Neural cell (in vitro differentiated cells): ENCODE measurements around the gene CRKL. TPM values are rescaled to one million over a fixed set of nuclear protein-coding genes. Genes with fewer than 3 reads are reported as not detected.

Experiments used
- H2AFZ ChIP-seq: fragments of 200-600, 300-800 bp; sonication (generic), shearing (Covaris generic); 2 replicates; pipeline ENCODE4 v1.6.0; 2014; ENCODE audit warnings: low read depth, mild to moderate bottlenecking, antibody characterized with exemption, low read length, moderate library complexity
- H3F3A ChIP-seq: fragments of 200-600 bp; shearing (Covaris generic); 2 replicates; pipeline ENCODE4 v1.6.1; 2016; ENCODE audit warnings: mild to moderate bottlenecking, moderate library complexity, mixed read lengths, antibody characterized with exemption, low read length; ENCODE audit not compliant: insufficient read depth, poor library complexity, severe bottlenecking
- H3K27ac ChIP-seq: fragments of 200-600, 300-800 bp; sonication (generic), shearing (Covaris generic); 2 replicates; pipeline ENCODE4 v1.5.1; 2014; ENCODE audit warnings: mild to moderate bottlenecking, low read length, moderate library complexity
- H3K27me3 ChIP-seq: fragments of 300-800, 200-600 bp; sonication (generic), shearing (Covaris generic); 2 replicates; pipeline ENCODE4 v1.6.0; 2014; ENCODE audit warnings: mild to moderate bottlenecking, low read depth, low read length, moderate library complexity; ENCODE audit not compliant: insufficient read depth
- H3K36me3 ChIP-seq: fragments of 300-800, 200-600 bp; sonication (generic), shearing (Covaris generic); 2 replicates; pipeline ENCODE4 v1.5.1; 2014; ENCODE audit warnings: mild to moderate bottlenecking, antibody characterized with exemption, low read length, moderate library complexity; ENCODE audit not compliant: insufficient read depth
- H3K4me2 ChIP-seq: fragments of 300-800, 200-600 bp; sonication (generic), shearing (Covaris generic); 2 replicates; pipeline ENCODE4 v1.6.0; 2014; ENCODE audit warnings: mild to moderate bottlenecking, low read length
- H3K4me3 ChIP-seq: fragments of 300-800, 200-600 bp; sonication (generic), shearing (Covaris generic); 2 replicates; pipeline ENCODE4 v1.5.1; 2014; ENCODE audit warnings: mild to moderate bottlenecking, low read length, moderate library complexity
- H3K79me2 ChIP-seq: fragments of 200-600 bp; shearing (Covaris generic); replicated peaks from 2 replicates; pipeline ENCODE4 v1.6.0; 2014; ENCODE audit warnings: mild to moderate bottlenecking, low read length, moderate library complexity; ENCODE audit not compliant: insufficient read depth
- H3K9ac ChIP-seq: fragments of 300-800, 200-600 bp; sonication (generic), shearing (Covaris generic); 2 replicates; pipeline ENCODE4 v1.6.1; 2016; ENCODE audit warnings: mild to moderate bottlenecking, low read length, mixed read lengths
- H3K9me2 ChIP-seq: fragments of 200-600 bp; shearing (Covaris generic); 2 replicates; pipeline ENCODE4 v1.6.1; 2016; ENCODE audit warnings: mild to moderate bottlenecking, low read length, mixed read lengths; ENCODE audit not compliant: insufficient read depth
- H3K9me3 ChIP-seq: fragments of 200-600, 300-800 bp; sonication (generic), shearing (Covaris generic); 2 replicates; pipeline ENCODE4 v1.6.1; 2016; ENCODE audit warnings: mild to moderate bottlenecking, mixed run types, low read length, moderate library complexity, mixed read lengths
- H4K20me1 ChIP-seq: fragments of 200-600 bp; shearing (Covaris generic); 2 replicates; pipeline ENCODE4 v1.6.1; 2016; ENCODE audit warnings: mild to moderate bottlenecking, mixed run types; ENCODE audit not compliant: insufficient read depth
- EP300 ChIP-seq: fragments of 450-650 bp; conservative IDR thresholded peaks from 2 replicates; pipeline ENCODE4 v1.6.1; 2014; ENCODE audit warnings: antibody characterized with exemption, mild to moderate bottlenecking, moderate library complexity; ENCODE audit not compliant: poor library complexity, severe bottlenecking
- EZH2 ChIP-seq: fragments of 200-600, 300-800 bp; shearing (Covaris generic), sonication (generic); IDR thresholded peaks from 2 replicates; pipeline ENCODE4 v1.6.1; 2014; ENCODE audit warnings: antibody characterized with exemption, low read length, borderline replicate concordance, mild to moderate bottlenecking; ENCODE audit not compliant: insufficient read depth, poor library complexity, severe bottlenecking
- MXI1 ChIP-seq: fragments of 450-650 bp; conservative IDR thresholded peaks from 2 replicates; pipeline ENCODE4 v1.6.1; 2014; ENCODE audit warnings: antibody characterized with exemption, mild to moderate bottlenecking; ENCODE audit not compliant: poor library complexity, severe bottlenecking
- POLR2AphosphoS5 ChIP-seq: IDR thresholded peaks from 2 replicates; pipeline ENCODE4 v1.6.1; 2012
- RAD21 ChIP-seq: fragments of 450-650 bp; conservative IDR thresholded peaks from 2 replicates; pipeline ENCODE4 v1.6.1; 2014; ENCODE audit warnings: antibody characterized with exemption, mild to moderate bottlenecking, moderate library complexity
- SMC3 ChIP-seq: fragments of 450-650 bp; conservative IDR thresholded peaks from 2 replicates; pipeline ENCODE4 v1.6.1; 2014; ENCODE audit warnings: antibody characterized with exemption, mild to moderate bottlenecking, moderate library complexity; ENCODE audit not compliant: poor library complexity
- TAF1 ChIP-seq: IDR thresholded peaks from 2 replicates; pipeline ENCODE4 v1.6.1; 2012; ENCODE audit warnings: low read depth
- polyA plus RNA-seq: library from polyadenylated mRNA; depleted of rRNA; stranded (reverse); fragments of >200 nt; gene quantifications from 2 replicates; pipeline ENCODE4 v1.2.3, GENCODE V29; 2014
- TF ChIP-seq, protein P1 (sequence below): IDR thresholded peaks from 2 replicates; pipeline ENCODE4 v1.6.1; 2012; ENCODE audit warnings: borderline replicate concordance
- TF ChIP-seq, protein P2 (sequence below): fragments of 450-650 bp; IDR thresholded peaks from 2 replicates; pipeline ENCODE4 v1.5.1; 2014; ENCODE audit warnings: antibody characterized with exemption, mild to moderate bottlenecking, moderate library complexity; ENCODE audit not compliant: poor library complexity, severe bottlenecking

CRKL gene
- polyA plus RNA-seq, 1 donor from 2014 or later, result 46.8 TPM

DNA sequence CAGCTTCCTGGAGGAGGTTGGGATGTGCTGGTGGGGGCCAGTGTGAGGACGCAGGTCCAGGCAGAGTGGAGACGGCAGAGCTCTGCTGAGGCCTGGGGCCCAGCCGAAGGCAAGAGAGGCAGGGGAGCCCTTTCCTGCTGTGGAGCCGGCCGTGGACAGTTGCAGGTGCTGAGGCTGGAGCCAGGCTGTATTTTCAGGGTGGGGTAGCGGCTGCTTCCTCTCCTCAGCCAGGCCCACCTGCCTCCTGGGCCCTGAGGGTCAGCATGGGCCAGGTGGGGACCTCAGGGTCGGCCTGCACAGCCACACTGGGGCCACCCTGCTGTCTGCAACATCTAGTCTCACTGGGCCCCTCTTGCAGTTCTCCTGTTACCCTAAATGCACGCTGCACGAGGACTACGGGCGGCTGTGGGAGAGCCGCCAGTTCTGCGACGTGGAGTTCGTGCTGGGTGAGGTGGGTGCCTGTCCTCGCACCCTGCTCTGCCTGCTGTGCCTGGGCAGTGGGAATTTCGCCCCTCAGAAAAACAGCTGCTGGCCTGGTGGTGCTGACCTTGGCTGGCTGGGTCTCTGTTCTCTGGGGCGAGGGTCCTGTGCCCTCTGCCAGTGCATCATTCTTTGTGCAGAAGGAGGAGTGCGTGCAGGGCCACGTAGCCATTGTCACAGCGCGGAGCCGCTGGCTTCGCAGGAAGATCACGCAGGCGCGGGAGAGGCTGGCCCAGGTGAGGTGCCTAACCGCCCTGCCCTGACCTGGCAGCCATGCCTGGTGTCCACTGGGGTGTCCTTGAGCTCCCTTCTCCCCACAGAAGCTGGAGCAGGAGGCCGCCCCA lies 76.3 kb downstream of the CRKL start:
- TF ChIP-seq, protein P1, sequence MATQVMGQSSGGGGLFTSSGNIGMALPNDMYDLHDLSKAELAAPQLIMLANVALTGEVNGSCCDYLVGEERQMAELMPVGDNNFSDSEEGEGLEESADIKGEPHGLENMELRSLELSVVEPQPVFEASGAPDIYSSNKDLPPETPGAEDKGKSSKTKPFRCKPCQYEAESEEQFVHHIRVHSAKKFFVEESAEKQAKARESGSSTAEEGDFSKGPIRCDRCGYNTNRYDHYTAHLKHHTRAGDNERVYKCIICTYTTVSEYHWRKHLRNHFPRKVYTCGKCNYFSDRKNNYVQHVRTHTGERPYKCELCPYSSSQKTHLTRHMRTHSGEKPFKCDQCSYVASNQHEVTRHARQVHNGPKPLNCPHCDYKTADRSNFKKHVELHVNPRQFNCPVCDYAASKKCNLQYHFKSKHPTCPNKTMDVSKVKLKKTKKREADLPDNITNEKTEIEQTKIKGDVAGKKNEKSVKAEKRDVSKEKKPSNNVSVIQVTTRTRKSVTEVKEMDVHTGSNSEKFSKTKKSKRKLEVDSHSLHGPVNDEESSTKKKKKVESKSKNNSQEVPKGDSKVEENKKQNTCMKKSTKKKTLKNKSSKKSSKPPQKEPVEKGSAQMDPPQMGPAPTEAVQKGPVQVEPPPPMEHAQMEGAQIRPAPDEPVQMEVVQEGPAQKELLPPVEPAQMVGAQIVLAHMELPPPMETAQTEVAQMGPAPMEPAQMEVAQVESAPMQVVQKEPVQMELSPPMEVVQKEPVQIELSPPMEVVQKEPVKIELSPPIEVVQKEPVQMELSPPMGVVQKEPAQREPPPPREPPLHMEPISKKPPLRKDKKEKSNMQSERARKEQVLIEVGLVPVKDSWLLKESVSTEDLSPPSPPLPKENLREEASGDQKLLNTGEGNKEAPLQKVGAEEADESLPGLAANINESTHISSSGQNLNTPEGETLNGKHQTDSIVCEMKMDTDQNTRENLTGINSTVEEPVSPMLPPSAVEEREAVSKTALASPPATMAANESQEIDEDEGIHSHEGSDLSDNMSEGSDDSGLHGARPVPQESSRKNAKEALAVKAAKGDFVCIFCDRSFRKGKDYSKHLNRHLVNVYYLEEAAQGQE, result no peak
- no peak for TF ChIP-seq EP300
- TF ChIP-seq, protein P2, sequence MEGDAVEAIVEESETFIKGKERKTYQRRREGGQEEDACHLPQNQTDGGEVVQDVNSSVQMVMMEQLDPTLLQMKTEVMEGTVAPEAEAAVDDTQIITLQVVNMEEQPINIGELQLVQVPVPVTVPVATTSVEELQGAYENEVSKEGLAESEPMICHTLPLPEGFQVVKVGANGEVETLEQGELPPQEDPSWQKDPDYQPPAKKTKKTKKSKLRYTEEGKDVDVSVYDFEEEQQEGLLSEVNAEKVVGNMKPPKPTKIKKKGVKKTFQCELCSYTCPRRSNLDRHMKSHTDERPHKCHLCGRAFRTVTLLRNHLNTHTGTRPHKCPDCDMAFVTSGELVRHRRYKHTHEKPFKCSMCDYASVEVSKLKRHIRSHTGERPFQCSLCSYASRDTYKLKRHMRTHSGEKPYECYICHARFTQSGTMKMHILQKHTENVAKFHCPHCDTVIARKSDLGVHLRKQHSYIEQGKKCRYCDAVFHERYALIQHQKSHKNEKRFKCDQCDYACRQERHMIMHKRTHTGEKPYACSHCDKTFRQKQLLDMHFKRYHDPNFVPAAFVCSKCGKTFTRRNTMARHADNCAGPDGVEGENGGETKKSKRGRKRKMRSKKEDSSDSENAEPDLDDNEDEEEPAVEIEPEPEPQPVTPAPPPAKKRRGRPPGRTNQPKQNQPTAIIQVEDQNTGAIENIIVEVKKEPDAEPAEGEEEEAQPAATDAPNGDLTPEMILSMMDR, result no peak
- no peak for TF ChIP-seq POLR2AphosphoS5
- no peak for TF ChIP-seq RAD21
- no peak for TF ChIP-seq EZH2
- no peak for TF ChIP-seq TAF1
- no peak for TF ChIP-seq MXI1
- no peak for TF ChIP-seq SMC3
- no peaks in the 10 kb centered on the region for H3K36me3 ChIP-seq
- H3K27ac ChIP-seq, result no peak overlapping the region
- no peaks in the 10 kb centered on the region for H3F3A ChIP-seq
- H3K9me3 ChIP-seq, result no peaks in the 10 kb centered on the region
- H3K4me2 ChIP-seq, result no peak overlapping the region
- no peak overlapping the region for H3K9ac ChIP-seq
- no peaks in the 10 kb centered on the region for H3K9me2 ChIP-seq
- H4K20me1 ChIP-seq, result no peaks in the 10 kb centered on the region
- no peaks in the 10 kb centered on the region for H3K79me2 ChIP-seq
- no peak overlapping the region for H3K4me3 ChIP-seq
- H3K27me3 ChIP-seq, result no peaks in the 10 kb centered on the region
- no peak overlapping the region for H2AFZ ChIP-seq

DNA sequence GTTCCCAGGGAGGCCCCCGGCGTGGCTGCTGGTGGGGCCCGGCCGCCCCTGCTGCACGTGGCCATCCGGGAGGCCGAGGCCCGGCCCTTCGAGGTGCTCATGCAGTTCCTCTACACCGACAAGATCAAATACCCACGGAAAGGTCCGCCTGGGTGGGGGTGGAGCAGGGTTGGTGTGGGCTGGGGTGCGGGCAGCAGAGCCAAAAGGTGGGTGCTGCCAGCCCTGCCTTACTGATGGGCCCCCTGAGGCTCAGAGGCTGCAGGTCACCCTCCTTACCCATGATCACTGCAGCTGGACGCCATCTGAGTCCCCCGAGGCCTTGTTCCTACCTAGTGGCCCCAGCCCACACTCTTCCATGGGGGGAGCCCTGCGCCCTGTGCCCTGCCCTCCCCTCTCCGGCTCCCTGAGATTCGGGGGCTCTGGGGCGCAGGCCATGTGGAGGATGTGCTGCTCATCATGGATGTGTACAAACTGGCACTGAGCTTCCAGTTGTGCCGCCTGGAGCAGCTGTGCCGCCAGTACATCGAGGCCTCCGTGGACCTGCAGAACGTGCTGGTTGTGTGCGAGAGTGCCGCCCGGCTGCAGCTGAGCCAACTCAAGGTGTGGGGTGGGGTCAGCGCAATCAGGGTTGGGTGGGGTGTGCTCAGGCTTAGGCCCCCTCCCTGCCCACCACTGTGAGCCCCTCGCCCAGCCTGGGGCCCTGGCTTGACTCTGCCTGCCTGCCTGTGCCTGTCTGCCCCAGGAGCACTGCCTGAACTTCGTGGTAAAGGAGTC lies 77.1 kb downstream of the CRKL start:
- Histone ChIP-seq H3K4me2 (no peak overlapping the region), H3K4me3 (no peak overlapping the region), H3K9me3 (no peaks in the 10 kb centered on the region), H3K27me3 (no peaks in the 10 kb centered on the region), H3K36me3 (no peaks in the 10 kb centered on the region), H4K20me1 (no peaks in the 10 kb centered on the region), H3K9me2 (no peaks in the 10 kb centered on the region), H3K27ac (no peak overlapping the region), H3F3A (no peaks in the 10 kb centered on the region), H2AFZ (no peak overlapping the region), H3K9ac (no peak overlapping the region), H3K79me2 (no peaks in the 10 kb centered on the region)
- no peak for TF ChIP-seq EP300
- TF ChIP-seq POLR2AphosphoS5, result no peak
- TF ChIP-seq, protein P1, result no peak
- no peak for TF ChIP-seq SMC3
- TF ChIP-seq, protein P2, result no peak
- no peak for TF ChIP-seq TAF1
- no peak for TF ChIP-seq RAD21
- TF ChIP-seq MXI1, result no peak
- no peak for TF ChIP-seq EZH2
